Panc1 (cell line): ENCODE measurements around the gene RAD1.

Source experiments
- SIN3A ChIP-seq: IDR thresholded peaks from 2 replicates; pipeline ENCODE4 v1.6.1; 2012; ENCODE audit warnings: low read depth, mild to moderate bottlenecking, low read length, moderate library complexity, borderline replicate concordance; ENCODE audit not compliant: insufficient read depth
- TF ChIP-seq, protein P1 (sequence below): fragments of 450-650 bp; IDR thresholded peaks from 2 replicates; pipeline ENCODE4 v1.5.1; 2017; ENCODE audit warnings: mild to moderate bottlenecking
- TF ChIP-seq, protein P2 (sequence below), 2 experiments: IDR thresholded peaks; 2 replicates each; pipeline ENCODE4 v1.6.1; 2011 to 2012; ENCODE audit warnings: low read depth in 2 of 2, control low read depth in 1 of 2, low read length in 1 of 2, mild to moderate bottlenecking in 1 of 2, moderate library complexity in 1 of 2; ENCODE audit not compliant: insufficient read depth in 1 of 2

DNA sequence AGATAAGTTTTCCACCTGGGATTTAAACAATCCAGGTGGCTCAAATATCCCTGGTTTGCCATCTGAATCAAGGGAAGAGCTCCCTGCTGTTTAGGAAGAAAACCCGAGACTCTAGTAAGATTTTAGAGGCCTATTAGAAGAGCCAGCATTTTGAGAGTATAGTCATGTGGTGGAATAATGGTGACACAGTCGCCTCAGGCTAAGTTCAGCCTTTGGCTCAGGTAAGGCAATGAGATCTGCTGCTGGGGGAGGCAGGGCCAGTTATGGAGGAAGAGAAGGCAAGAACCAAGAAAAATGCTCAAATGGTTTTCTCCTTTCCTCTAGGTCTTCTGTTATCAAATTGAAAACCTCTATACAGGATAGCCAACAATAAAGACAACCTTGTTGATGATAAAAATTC, 16.2 kb downstream of the RAD1 start:
- TF ChIP-seq, protein P1, sequence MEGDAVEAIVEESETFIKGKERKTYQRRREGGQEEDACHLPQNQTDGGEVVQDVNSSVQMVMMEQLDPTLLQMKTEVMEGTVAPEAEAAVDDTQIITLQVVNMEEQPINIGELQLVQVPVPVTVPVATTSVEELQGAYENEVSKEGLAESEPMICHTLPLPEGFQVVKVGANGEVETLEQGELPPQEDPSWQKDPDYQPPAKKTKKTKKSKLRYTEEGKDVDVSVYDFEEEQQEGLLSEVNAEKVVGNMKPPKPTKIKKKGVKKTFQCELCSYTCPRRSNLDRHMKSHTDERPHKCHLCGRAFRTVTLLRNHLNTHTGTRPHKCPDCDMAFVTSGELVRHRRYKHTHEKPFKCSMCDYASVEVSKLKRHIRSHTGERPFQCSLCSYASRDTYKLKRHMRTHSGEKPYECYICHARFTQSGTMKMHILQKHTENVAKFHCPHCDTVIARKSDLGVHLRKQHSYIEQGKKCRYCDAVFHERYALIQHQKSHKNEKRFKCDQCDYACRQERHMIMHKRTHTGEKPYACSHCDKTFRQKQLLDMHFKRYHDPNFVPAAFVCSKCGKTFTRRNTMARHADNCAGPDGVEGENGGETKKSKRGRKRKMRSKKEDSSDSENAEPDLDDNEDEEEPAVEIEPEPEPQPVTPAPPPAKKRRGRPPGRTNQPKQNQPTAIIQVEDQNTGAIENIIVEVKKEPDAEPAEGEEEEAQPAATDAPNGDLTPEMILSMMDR = no peak
- TF ChIP-seq, protein P2, sequence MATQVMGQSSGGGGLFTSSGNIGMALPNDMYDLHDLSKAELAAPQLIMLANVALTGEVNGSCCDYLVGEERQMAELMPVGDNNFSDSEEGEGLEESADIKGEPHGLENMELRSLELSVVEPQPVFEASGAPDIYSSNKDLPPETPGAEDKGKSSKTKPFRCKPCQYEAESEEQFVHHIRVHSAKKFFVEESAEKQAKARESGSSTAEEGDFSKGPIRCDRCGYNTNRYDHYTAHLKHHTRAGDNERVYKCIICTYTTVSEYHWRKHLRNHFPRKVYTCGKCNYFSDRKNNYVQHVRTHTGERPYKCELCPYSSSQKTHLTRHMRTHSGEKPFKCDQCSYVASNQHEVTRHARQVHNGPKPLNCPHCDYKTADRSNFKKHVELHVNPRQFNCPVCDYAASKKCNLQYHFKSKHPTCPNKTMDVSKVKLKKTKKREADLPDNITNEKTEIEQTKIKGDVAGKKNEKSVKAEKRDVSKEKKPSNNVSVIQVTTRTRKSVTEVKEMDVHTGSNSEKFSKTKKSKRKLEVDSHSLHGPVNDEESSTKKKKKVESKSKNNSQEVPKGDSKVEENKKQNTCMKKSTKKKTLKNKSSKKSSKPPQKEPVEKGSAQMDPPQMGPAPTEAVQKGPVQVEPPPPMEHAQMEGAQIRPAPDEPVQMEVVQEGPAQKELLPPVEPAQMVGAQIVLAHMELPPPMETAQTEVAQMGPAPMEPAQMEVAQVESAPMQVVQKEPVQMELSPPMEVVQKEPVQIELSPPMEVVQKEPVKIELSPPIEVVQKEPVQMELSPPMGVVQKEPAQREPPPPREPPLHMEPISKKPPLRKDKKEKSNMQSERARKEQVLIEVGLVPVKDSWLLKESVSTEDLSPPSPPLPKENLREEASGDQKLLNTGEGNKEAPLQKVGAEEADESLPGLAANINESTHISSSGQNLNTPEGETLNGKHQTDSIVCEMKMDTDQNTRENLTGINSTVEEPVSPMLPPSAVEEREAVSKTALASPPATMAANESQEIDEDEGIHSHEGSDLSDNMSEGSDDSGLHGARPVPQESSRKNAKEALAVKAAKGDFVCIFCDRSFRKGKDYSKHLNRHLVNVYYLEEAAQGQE (IDR thresholded peaks at IDR 0.05; ENCODE audit: insufficient read depth in 1 of 2, low read depth in 2 of 2, low read length in 1 of 2) = no peak
- TF ChIP-seq SIN3A = no peak
